DND-41 (cell line): ENCODE data around the gene ST6GALNAC4.

Experiments
- EZH2 ChIP-seq: IDR thresholded peaks from 3 replicates; pipeline ENCODE4 v1.6.1; 2012; ENCODE audit warnings: borderline replicate concordance, low read depth, mild to moderate bottlenecking, moderate library complexity, low read length, inconsistent platforms; ENCODE audit not compliant: severe bottlenecking
- TF ChIP-seq, protein P1 (sequence below): IDR thresholded peaks from 2 replicates; pipeline ENCODE4 v1.5.1; 2012; ENCODE audit warnings: borderline replicate concordance, low read length, moderate library complexity, mild to moderate bottlenecking; ENCODE audit not compliant: poor library complexity, severe bottlenecking; ENCODE audit errors: extremely low read depth

DNA sequence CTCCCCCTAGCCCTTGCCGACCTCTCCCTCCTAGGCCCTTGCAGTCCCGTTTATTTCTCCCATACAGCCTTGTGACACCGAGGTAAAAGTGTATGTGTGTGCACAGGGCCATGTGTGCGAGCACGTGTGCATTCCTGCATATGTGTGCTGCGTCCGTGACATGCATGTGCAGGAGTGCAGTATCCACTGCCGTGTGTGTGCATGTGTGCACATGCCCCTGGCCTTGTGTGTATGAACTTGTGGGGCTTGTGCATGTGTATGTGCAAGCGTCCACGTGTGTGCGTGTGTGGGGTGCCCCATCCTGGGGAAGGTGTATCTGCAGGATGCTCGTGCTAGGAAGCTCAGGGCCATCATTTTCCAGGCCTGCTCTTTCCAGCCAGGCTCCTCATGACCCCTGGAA is 46.0 kb downstream of the ST6GALNAC4 start:
- TF ChIP-seq EZH2: no peak
- TF ChIP-seq, protein P1, sequence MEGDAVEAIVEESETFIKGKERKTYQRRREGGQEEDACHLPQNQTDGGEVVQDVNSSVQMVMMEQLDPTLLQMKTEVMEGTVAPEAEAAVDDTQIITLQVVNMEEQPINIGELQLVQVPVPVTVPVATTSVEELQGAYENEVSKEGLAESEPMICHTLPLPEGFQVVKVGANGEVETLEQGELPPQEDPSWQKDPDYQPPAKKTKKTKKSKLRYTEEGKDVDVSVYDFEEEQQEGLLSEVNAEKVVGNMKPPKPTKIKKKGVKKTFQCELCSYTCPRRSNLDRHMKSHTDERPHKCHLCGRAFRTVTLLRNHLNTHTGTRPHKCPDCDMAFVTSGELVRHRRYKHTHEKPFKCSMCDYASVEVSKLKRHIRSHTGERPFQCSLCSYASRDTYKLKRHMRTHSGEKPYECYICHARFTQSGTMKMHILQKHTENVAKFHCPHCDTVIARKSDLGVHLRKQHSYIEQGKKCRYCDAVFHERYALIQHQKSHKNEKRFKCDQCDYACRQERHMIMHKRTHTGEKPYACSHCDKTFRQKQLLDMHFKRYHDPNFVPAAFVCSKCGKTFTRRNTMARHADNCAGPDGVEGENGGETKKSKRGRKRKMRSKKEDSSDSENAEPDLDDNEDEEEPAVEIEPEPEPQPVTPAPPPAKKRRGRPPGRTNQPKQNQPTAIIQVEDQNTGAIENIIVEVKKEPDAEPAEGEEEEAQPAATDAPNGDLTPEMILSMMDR: no peak
